ENCODE results near the gene MMP20. TPM values are rescaled to one million over a fixed set of nuclear protein-coding genes. Genes with fewer than 3 reads are reported as not detected.

Gene MMP20
- total RNA-seq, 4 donors from 2014 or later, result not detected

GRCh38 chr11:102617466-102618008 is 7.6 kb downstream of the MMP20 start:
- no peak overlapping the region for H3K27ac ChIP-seq
- WGBS, 2 donors, result 33 to 43% methylated on average over 1 of the region's 1 CpG
- H3K27me3 ChIP-seq, result no peaks in the 10 kb centered on the region
- intact Hi-C loops (cut with DNase I), result no loop called here
- H3K4me1 ChIP-seq, result peaks cover 0 to 22% (median 0%) of the 10 kb centered on the region in 3 donors
- no peak for DNase-seq
- TF ChIP-seq CTCF (IDR thresholded peaks at IDR 0.05) (no peak), POLR2A (IDR thresholded peaks at IDR 0.05) (no peak)
- H3K9me3 ChIP-seq, result no peaks in the 10 kb centered on the region
- no peaks in the 10 kb centered on the region for H3K36me3 ChIP-seq
- no peak overlapping the region for H3K4me3 ChIP-seq

GRCh38 chr11:102615894-102616432 is 9.2 kb downstream of the MMP20 start:
- no peak for TF ChIP-seq POLR2A (IDR thresholded peaks at IDR 0.05)
- TF ChIP-seq CTCF (IDR thresholded peaks at IDR 0.05), result no peak
- H3K27me3 ChIP-seq, result no peaks in the 10 kb centered on the region
- DNase-seq, result no peak
- WGBS, 2 donors, result 83 to 85% methylated on average over 2 to 3 of the region's 3 CpGs
- H3K4me3 ChIP-seq, result no peak overlapping the region
- H3K9me3 ChIP-seq, result no peaks in the 10 kb centered on the region
- no peak overlapping the region for H3K27ac ChIP-seq
- intact Hi-C loops (cut with DNase I), result no loop called here
- peaks cover 0 to 22% (median 0%) of the 10 kb centered on the region in 3 donors for H3K4me1 ChIP-seq
- no peaks in the 10 kb centered on the region for H3K36me3 ChIP-seq

GRCh38 chr11:102615077-102615893 is 9.8 kb downstream of the MMP20 start:
- Histone ChIP-seq H3K27ac (no peak overlapping the region), H3K36me3 (no peaks in the 10 kb centered on the region), H3K4me3 (no peak overlapping the region), H3K9me3 (no peaks in the 10 kb centered on the region), H3K27me3 (no peaks in the 10 kb centered on the region), H3K4me1 (peaks cover 0 to 22% (median 0%) of the 10 kb centered on the region in 3 donors)
- 86 to 89% methylated on average over 5 to 6 of the region's 7 CpGs for WGBS, 2 donors
- no peak for DNase-seq
- TF ChIP-seq POLR2A (IDR thresholded peaks at IDR 0.05) (no peak), CTCF (IDR thresholded peaks at IDR 0.05) (no peak)
- intact Hi-C loops (cut with DNase I), result no loop called here

GRCh38 chr11:102614485-102614884 is 10.6 kb downstream of the MMP20 start:
- 80 to 82% methylated on average over 2 of the region's 2 CpGs for WGBS, 2 donors
- Histone ChIP-seq H3K36me3 (no peaks in the 10 kb centered on the region), H3K27me3 (no peaks in the 10 kb centered on the region), H3K9me3 (no peaks in the 10 kb centered on the region), H3K27ac (no peak overlapping the region), H3K4me1 (peaks cover 0 to 22% (median 0%) of the 10 kb centered on the region in 3 donors), H3K4me3 (no peak overlapping the region)
- TF ChIP-seq CTCF (IDR thresholded peaks at IDR 0.05), result no peak
- no peak for TF ChIP-seq POLR2A (IDR thresholded peaks at IDR 0.05)
- no peak for DNase-seq
- intact Hi-C loops (cut with DNase I), result no loop called here

- H3K27me3 ChIP-seq, result no peaks in the 10 kb centered on the region
- H3K9me3 ChIP-seq, result no peaks in the 10 kb centered on the region
- WGBS, 2 donors, result 80 to 83% methylated on average over 2 of the region's 2 CpGs
- no peak overlapping the region for H3K4me3 ChIP-seq
- intact Hi-C loops (cut with DNase I), result no loop called here
- no peak overlapping the region for H3K27ac ChIP-seq
- H3K36me3 ChIP-seq, result no peaks in the 10 kb centered on the region
- peaks cover 0 to 22% (median 0%) of the 10 kb centered on the region in 3 donors for H3K4me1 ChIP-seq
- TF ChIP-seq CTCF (IDR thresholded peaks at IDR 0.05), result no peak
- no peak for TF ChIP-seq POLR2A (IDR thresholded peaks at IDR 0.05)
- DNase-seq, result no peak
These were observed 11.1 kb downstream of the MMP20 start for GRCh38 chr11:102614031-102614430.
